Activated CD4-positive, alpha-beta memory T cell treated with anti-CD3 and anti-CD28 coated beads for 36 hours (primary cell): ENCODE results near the gene KISS1R. TPM values are rescaled to one million over a fixed set of nuclear protein-coding genes. Genes with fewer than 3 reads are reported as not detected.

Experiments used
- CTCF ChIA-PET: fragments of 350-600 bp; sonication (Branson Sonifier 250); formaldehyde crosslinking; loops from one replicate; lab custom pipeline; 2021; ENCODE audit warnings: antibody characterized with exemption, inconsistent platforms; lab: Charles Lee
- POLR2A ChIA-PET: fragments of 350-600 bp; sonication (Branson Sonifier 250); formaldehyde crosslinking; loops from one replicate; lab custom pipeline; 2021; ENCODE audit warnings: antibody characterized with exemption; lab: Charles Lee
- DNase-seq: peaks from one replicate; pipeline ENCODE4 v3.0.0-alpha.2; 2020
- H3K27ac Mint-ChIP-seq: one replicate; pipeline ENCODE4 v1.8.0; 2021; ENCODE audit warnings: mixed read lengths
- H3K27me3 Mint-ChIP-seq: one replicate; pipeline ENCODE4 v1.8.0; 2021; ENCODE audit warnings: mixed read lengths
- H3K36me3 Mint-ChIP-seq: one replicate; pipeline ENCODE4 v1.8.0; 2021; ENCODE audit warnings: mixed read lengths
- H3K4me1 Mint-ChIP-seq: one replicate; pipeline ENCODE4 v1.8.0; 2021; ENCODE audit warnings: low read depth, mixed read lengths
- H3K4me3 Mint-ChIP-seq: one replicate; pipeline ENCODE4 v1.8.0; 2021; ENCODE audit warnings: mild to moderate bottlenecking, mixed read lengths
- H3K9me3 Mint-ChIP-seq: one replicate; pipeline ENCODE4 v1.8.0; 2021; ENCODE audit warnings: mixed read lengths
- intact Hi-C: fragments of 100-400 bp; cut with micrococcal nuclease; formaldehyde crosslinking; loops from one replicate; pipeline ENCODE4 v1.15.1; 2023
- total RNA-seq, 2 experiments: library from RNA; stranded (reverse); gene quantifications; one replicate each; pipeline ENCODE4 v1.2.3, GENCODE V29; 2021

KISS1R gene
- total RNA-seq, 2 experiments from 2014 or later = 9.9 to 10.6 TPM

GRCh38 chr19:892894-893689 is 24.0 kb upstream of the KISS1R start, which contains the start of the genes MED16 and RNU6-9:
TSS of gene MED16 (minus strand) at chr19:893187. CDS start at chr19:891131, 2,056 bp downstream.
TSS of gene RNU6-9 (plus strand) at chr19:893484.
- H3K4me3 Mint-ChIP-seq = peak within 1 kb of the TSS; percentile 83
- intact Hi-C loops = loop anchor here (1.0 to 2.0 kb wide), 3 partner anchors 16 to 96 kb away; partner anchors contain the start of gene PTBP1
- H3K9me3 Mint-ChIP-seq = no peaks in the 10 kb centered on the region

GRCh38 chr19:896434-896833 is 20.7 kb upstream of the KISS1R start:
- ChIA-PET CTCF (no interaction called here), POLR2A (no interaction called here)
- Mint-ChIP-seq H3K27ac (no peak overlapping the region), H3K36me3 (peaks cover 16% of the 10 kb centered on the region), H3K9me3 (no peaks in the 10 kb centered on the region), H3K4me1 (peaks cover 16% of the 10 kb centered on the region), H3K27me3 (peaks cover 3% of the 10 kb centered on the region), H3K4me3 (no peak overlapping the region)
- DNase-seq = no peak
- intact Hi-C loops = no loop called here

More at GRCh38 chr19:892894-893689, 24.0 kb upstream of the KISS1R start, which contains the start of the genes MED16 and RNU6-9:
- DNase-seq = peak; percentile 93
- H3K4me1 Mint-ChIP-seq = peaks cover 11% of the 10 kb centered on the region
- peaks cover 16% of the 10 kb centered on the region for H3K36me3 Mint-ChIP-seq
- CTCF ChIA-PET = interaction anchor here (0.7 to 1.2 kb wide), 6 partner anchors 30 to 933 kb away, joined by 3 to 5 read pairs (median 4); partner anchors contain the start of gene WDR18
- POLR2A ChIA-PET = interaction anchor here (0.9 to 2.0 kb wide), 4 partner anchors 9 to 27 kb away, joined by 3 to 7 read pairs (median 5); partner anchors contain the start of gene R3HDM4
- H3K27ac Mint-ChIP-seq = peak within 1 kb of the TSS; percentile 99
- peaks cover 3% of the 10 kb centered on the region for H3K27me3 Mint-ChIP-seq

- intact Hi-C loops = no loop called here
- peaks cover 3% of the 10 kb centered on the region for H3K27me3 Mint-ChIP-seq
- no peak overlapping the region for H3K27ac Mint-ChIP-seq
- peaks cover 17% of the 10 kb centered on the region for H3K4me1 Mint-ChIP-seq
- POLR2A ChIA-PET = no interaction called here
- no peaks in the 10 kb centered on the region for H3K9me3 Mint-ChIP-seq
- DNase-seq = no peak
- H3K36me3 Mint-ChIP-seq = peaks cover 19% of the 10 kb centered on the region
- CTCF ChIA-PET = no interaction called here
- no peak overlapping the region for H3K4me3 Mint-ChIP-seq
Observed at GRCh38 chr19:896999-897398, 20.1 kb upstream of the KISS1R start.

- Mint-ChIP-seq H3K27ac (no peak overlapping the region), H3K4me1 (peaks cover 17% of the 10 kb centered on the region), H3K27me3 (peaks cover 3% of the 10 kb centered on the region), H3K36me3 (peaks cover 21% of the 10 kb centered on the region), H3K9me3 (no peaks in the 10 kb centered on the region), H3K4me3 (no peak overlapping the region)
- CTCF ChIA-PET = no interaction called here
- POLR2A ChIA-PET = no interaction called here
- intact Hi-C loops = no loop called here
- DNase-seq = no peak
Observed at GRCh38 chr19:897442-898039, 19.6 kb upstream of the KISS1R start.

- ChIA-PET CTCF (interaction anchor here (1.0 kb wide), 1 partner anchor 20 kb away, joined by 3 read pairs; no protein-coding TSS in a partner anchor), POLR2A (no interaction called here)
- H3K4me1 Mint-ChIP-seq = peaks cover 10% of the 10 kb centered on the region
- intact Hi-C loops = no loop called here
- no peaks in the 10 kb centered on the region for H3K27me3 Mint-ChIP-seq
- H3K36me3 Mint-ChIP-seq = peaks cover 16% of the 10 kb centered on the region
- H3K27ac Mint-ChIP-seq = no peak overlapping the region
- no peaks in the 10 kb centered on the region for H3K9me3 Mint-ChIP-seq
- H3K4me3 Mint-ChIP-seq = no peak overlapping the region
- peak; percentile 38 for DNase-seq
Observed at GRCh38 chr19:898663-899062, 18.5 kb upstream of the KISS1R start.

GRCh38 chr19:899336-900042 is 17.6 kb upstream of the KISS1R start:
- no peak for DNase-seq
- Mint-ChIP-seq H3K36me3 (peaks cover 19% of the 10 kb centered on the region), H3K27ac (no peak overlapping the region), H3K4me3 (no peak overlapping the region), H3K27me3 (no peaks in the 10 kb centered on the region), H3K9me3 (no peaks in the 10 kb centered on the region), H3K4me1 (peaks cover 13% of the 10 kb centered on the region)
- ChIA-PET POLR2A (no interaction called here), CTCF (no interaction called here)
- intact Hi-C loops = no loop called here

- H3K27me3 Mint-ChIP-seq = no peaks in the 10 kb centered on the region
- peaks cover 13% of the 10 kb centered on the region for H3K4me1 Mint-ChIP-seq
- POLR2A ChIA-PET = no interaction called here
- CTCF ChIA-PET = no interaction called here
- DNase-seq = no peak
- intact Hi-C loops = no loop called here
- no peak overlapping the region for H3K4me3 Mint-ChIP-seq
- H3K36me3 Mint-ChIP-seq = peaks cover 19% of the 10 kb centered on the region
- no peak overlapping the region for H3K27ac Mint-ChIP-seq
- no peaks in the 10 kb centered on the region for H3K9me3 Mint-ChIP-seq
Observed at GRCh38 chr19:900043-900301, 17.2 kb upstream of the KISS1R start.

- ChIA-PET POLR2A (no interaction called here), CTCF (no interaction called here)
- H3K36me3 Mint-ChIP-seq = peaks cover 19% of the 10 kb centered on the region
- intact Hi-C loops = no loop called here
- H3K27ac Mint-ChIP-seq = no peak overlapping the region
- DNase-seq = peak; percentile 56
- H3K27me3 Mint-ChIP-seq = no peaks in the 10 kb centered on the region
- no peak overlapping the region for H3K4me3 Mint-ChIP-seq
- H3K9me3 Mint-ChIP-seq = no peaks in the 10 kb centered on the region
- H3K4me1 Mint-ChIP-seq = peaks cover 13% of the 10 kb centered on the region
Observed at GRCh38 chr19:900302-901111, 16.6 kb upstream of the KISS1R start.

- no peak for DNase-seq
- Mint-ChIP-seq H3K27me3 (no peaks in the 10 kb centered on the region), H3K27ac (no peak overlapping the region), H3K36me3 (peaks cover 18% of the 10 kb centered on the region), H3K4me3 (no peak overlapping the region), H3K4me1 (peaks cover 20% of the 10 kb centered on the region), H3K9me3 (no peaks in the 10 kb centered on the region)
- POLR2A ChIA-PET = interaction anchor here (1.1 kb wide), 1 partner anchor 9 kb away, joined by 3 read pairs; the partner anchor contains the start of genes MED16 and RNU6-9
- intact Hi-C loops = no loop called here
- CTCF ChIA-PET = no interaction called here
Observed at GRCh38 chr19:901216-902092, 15.7 kb upstream of the KISS1R start.

GRCh38 chr19:902093-902370 is 15.1 kb upstream of the KISS1R start:
- no peaks in the 10 kb centered on the region for H3K27me3 Mint-ChIP-seq
- H3K27ac Mint-ChIP-seq = no peak overlapping the region

More at GRCh38 chr19:902093-902370, 15.1 kb upstream of the KISS1R start:
- Mint-ChIP-seq H3K4me1 (peaks cover 26% of the 10 kb centered on the region), H3K4me3 (no peak overlapping the region), H3K9me3 (no peaks in the 10 kb centered on the region), H3K36me3 (peaks cover 13% of the 10 kb centered on the region)
- POLR2A ChIA-PET = interaction anchor here (1.1 kb wide), 1 partner anchor 9 kb away, joined by 3 read pairs; the partner anchor contains the start of genes MED16 and RNU6-9
- DNase-seq = no peak
- CTCF ChIA-PET = no interaction called here
- intact Hi-C loops = no loop called here
